GM12891 (cell line): ENCODE data around the gene TLNRD1.

Experiments
- POLR2A ChIP-seq: IDR thresholded peaks from 2 replicates; pipeline ENCODE4 v1.6.1; 2011; ENCODE audit warnings: low read depth, low read length, control low read depth
- POLR2AphosphoS5 ChIP-seq: IDR thresholded peaks from 2 replicates; pipeline ENCODE4 v1.6.1; 2011; ENCODE audit warnings: low read depth, low read length, control low read depth
- TAF1 ChIP-seq: IDR thresholded peaks from 2 replicates; pipeline ENCODE4 v1.6.1; 2011; ENCODE audit warnings: low read depth, low read length, control low read depth

DNA sequence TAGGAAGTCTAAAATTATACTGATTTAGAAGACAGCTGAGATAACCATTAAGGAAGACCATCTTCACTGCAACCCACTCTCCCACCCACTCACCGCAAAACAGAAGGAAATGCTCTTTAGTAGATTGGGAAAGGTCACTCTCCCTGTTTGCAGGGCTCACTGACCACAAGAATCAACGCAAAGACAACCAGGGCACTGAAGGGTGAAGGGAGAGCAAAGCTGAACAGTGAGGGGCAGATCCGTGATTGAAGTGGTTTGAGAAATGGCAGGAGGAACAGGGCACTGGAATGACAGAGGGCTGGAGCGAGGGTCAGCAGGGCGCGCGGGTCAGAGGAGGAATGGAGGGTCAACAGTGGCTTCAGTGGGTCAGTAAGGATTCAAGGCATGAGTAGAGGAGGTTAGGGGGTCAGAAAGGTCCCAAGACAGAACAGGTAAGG is 11.6 kb upstream of the TLNRD1 start:
- TF ChIP-seq POLR2AphosphoS5 (no peak), POLR2A (no peak), TAF1 (no peak)
